Retinal pigment epithelial cell (primary cell): ENCODE data around the gene CLSTN2.

Experiments used
- DNase-seq: peaks from one replicate; pipeline ENCODE4 v3.0.0-alpha.2; 2010; ENCODE audit warnings: low read depth
- H3K4me3 ChIP-seq: 2 replicates; pipeline ENCODE4 v1.5.1; 2011; ENCODE audit warnings: mild to moderate bottlenecking, low read length, control low read depth, moderate library complexity
- CTCF ChIP-seq: conservative IDR thresholded peaks from 2 replicates; pipeline ENCODE4 v1.5.1; 2011; ENCODE audit warnings: low read depth, low read length, control low read depth, inconsistent platforms

The CLSTN2 gene

DNA sequence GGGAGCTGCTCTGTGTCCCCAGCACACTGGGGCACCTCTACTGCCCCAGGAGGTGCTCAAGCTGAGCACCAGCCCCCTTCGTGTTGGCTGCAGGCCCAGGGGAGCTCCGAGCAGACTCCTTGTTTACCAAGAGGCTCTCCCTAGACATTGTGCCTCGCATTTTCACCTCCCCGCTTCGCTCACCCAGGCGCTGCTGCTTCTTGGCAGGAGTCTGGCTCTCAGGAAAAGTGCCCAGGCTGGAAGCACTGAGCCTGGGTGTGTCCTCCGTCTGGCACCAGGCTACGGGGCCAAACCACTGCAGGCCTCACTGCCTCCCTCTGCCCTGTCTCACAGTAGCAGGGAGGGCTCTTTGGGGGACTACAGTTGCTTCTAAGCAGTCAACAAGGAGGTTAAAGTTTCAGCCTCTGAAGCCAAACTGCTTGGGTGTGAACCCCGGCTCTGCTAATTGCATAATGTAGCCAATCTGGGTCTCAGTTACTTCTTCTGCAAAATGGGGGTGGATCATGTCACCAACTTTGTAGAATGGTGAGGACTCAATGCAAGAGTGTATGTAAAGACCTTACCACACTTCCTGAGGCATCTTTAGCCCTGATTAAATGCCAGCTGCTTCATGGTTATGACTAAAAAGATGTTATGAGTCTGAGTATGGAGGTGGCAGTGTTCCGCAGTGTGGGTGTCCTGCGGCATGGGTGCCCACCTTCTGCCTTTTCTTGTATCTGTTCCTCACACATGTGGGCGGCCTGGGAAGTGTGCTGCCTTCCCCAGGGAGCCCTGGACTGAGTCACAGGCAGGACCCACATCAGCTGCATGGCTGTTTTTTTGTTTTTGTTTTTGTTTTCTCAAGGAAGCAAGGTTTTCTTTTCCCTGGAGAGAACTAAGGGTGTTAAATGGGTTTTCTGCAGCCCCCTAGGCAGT lies 88.9 kb downstream of the CLSTN2 start:
- H3K4me3 ChIP-seq, result no peak overlapping the region
- peak; percentile 8 for DNase-seq
- no peak for TF ChIP-seq CTCF

GRCh38 chr3:140031170-140031569 lies 96.2 kb downstream of the CLSTN2 start:
- no peak for DNase-seq
- no peak for TF ChIP-seq CTCF
- no peak overlapping the region for H3K4me3 ChIP-seq

GRCh38 chr3:140034058-140034457 lies 99.1 kb downstream of the CLSTN2 start:
- no peak overlapping the region for H3K4me3 ChIP-seq
- DNase-seq, result no peak
- no peak for TF ChIP-seq CTCF

GRCh38 chr3:140035871-140036270 lies 100.9 kb downstream of the CLSTN2 start:
- TF ChIP-seq CTCF, result no peak

DNA sequence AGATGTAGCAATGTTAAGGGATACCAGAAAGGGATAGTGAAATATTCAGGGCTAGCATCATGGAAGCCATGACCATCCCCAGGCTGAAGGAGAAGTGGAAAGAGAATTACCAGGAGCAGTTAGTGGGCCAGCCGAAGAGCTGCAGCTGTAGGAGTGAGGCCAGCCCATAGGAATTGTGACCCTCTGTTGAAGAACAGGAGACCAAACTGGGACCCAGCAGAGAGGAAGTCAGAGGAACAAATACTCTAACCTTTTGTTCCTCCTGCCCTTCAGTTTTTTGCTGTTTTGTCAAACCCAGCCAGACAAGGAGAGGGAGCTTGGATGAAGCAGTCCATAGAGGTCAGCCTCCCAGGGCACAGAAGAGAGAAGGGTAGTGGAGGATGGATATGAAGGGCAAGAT lies 115.4 kb downstream of the CLSTN2 start:
- TF ChIP-seq CTCF, result no peak
- DNase-seq, result no peak
- no peak overlapping the region for H3K4me3 ChIP-seq

More at GRCh38 chr3:140035871-140036270, 100.9 kb downstream of the CLSTN2 start:
- no peak for DNase-seq
- no peak overlapping the region for H3K4me3 ChIP-seq

- no peak for DNase-seq
- H3K4me3 ChIP-seq, result no peak overlapping the region
- TF ChIP-seq CTCF, result peak; percentile 53
These were observed 116.3 kb downstream of the CLSTN2 start for GRCh38 chr3:140051019-140051957.
